Measurements from ENCODE around the gene STAP2. TPM values are rescaled to one million over a fixed set of nuclear protein-coding genes. Genes with fewer than 3 reads are reported as not detected.

The STAP2 gene
- total and polyA plus RNA-seq, 10 of the 15 experiments (the other 5 are each of a cell fraction or from before 2014, with no cell fraction given): 0.84 to 22.4 (median 15.2) TPM

DNA sequence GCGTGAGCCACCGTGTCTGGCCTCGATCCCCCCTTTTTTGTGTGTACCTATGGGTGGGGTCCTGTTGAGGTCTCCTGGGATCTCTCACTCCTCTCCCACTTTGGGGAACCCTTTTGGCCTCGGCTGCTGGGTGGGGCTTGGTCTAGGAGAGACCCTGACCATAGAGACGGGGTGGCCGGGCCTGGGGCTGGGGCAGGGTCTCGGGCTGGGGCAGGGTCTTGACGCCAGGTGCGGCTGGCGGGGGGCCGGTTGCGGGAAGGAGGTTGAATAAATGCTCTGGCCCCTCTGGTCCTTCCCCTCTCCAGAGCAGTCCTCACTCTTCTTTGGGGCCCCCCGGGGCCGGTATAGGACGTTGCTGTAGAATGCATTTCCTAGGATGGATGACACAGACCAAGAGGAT, 46.1 kb downstream of the STAP2 start:
- WGBS (ENCODE audit: insufficient coverage, insufficient replicate concordance, low lambda C conversion rate, missing lambda C conversion rate): 63% methylated on average over 14 of the region's 15 CpGs
- in situ Hi-C loops (cut with MboI): no loop called here
- DNase-seq (ENCODE audit: low read depth, low spot score) (no peak), FAIRE-seq (no peak), ATAC-seq (no peak)
- intact Hi-C loops (cut with micrococcal nuclease; ENCODE audit: unreplicated experiment): no loop called here
- ChIA-PET RAD21 (ENCODE audit: unreplicated experiment) (no interaction called here), CTCF (no interaction called here), SMC1A (ENCODE audit: uncharacterized antibody, unreplicated experiment) (no interaction called here), POLR2A (no interaction called here)
- no TSS peak for BruUV-seq (replicated peaks)
- Histone ChIP-seq H3K27ac (ENCODE audit: control insufficient read depth, insufficient read depth) (no peak overlapping the region), H3K27me3 (replicated peaks in 1 of 2; ENCODE audit: control insufficient read depth in 2 of 2, insufficient read depth in 2 of 2, low read length in 1 of 2) (no peaks in the 10 kb centered on the region), H3K4me2 (ENCODE audit: control insufficient read depth, insufficient read depth) (no peak overlapping the region), H4K20me1 (ENCODE audit: control insufficient read depth, insufficient read depth) (no peaks in the 10 kb centered on the region), H3K79me2 (ENCODE audit: control insufficient read depth, insufficient read depth, low read length) (no peaks in the 10 kb centered on the region), H3K36me3 (ENCODE audit: control insufficient read depth in 2 of 2, insufficient read depth in 2 of 2, low read length in 1 of 2) (no peaks in the 10 kb centered on the region), H3K9me3 (replicated peaks; ENCODE audit: control insufficient read depth, insufficient read depth, low read length) (no peaks in the 10 kb centered on the region), H3K4me1 (ENCODE audit: control insufficient read depth, insufficient read depth, low read length) (no peaks in the 10 kb centered on the region), H3K4me3 (no peak overlapping the region), H3K9ac (ENCODE audit: control insufficient read depth, insufficient read depth, low read length) (no peak overlapping the region), H2AFZ (ENCODE audit: control insufficient read depth, low read depth, low read length) (no peak overlapping the region)
- TF ChIP-seq, protein P1, sequence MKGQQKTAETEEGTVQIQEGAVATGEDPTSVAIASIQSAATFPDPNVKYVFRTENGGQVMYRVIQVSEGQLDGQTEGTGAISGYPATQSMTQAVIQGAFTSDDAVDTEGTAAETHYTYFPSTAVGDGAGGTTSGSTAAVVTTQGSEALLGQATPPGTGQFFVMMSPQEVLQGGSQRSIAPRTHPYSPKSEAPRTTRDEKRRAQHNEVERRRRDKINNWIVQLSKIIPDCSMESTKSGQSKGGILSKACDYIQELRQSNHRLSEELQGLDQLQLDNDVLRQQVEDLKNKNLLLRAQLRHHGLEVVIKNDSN (IDR thresholded peaks at IDR 0.05; ENCODE audit: borderline replicate concordance, extremely low read length, insufficient read depth, low read depth, low read length): no peak
- TF ChIP-seq EGR1 (IDR thresholded peaks at IDR 0.05; ENCODE audit: borderline replicate concordance in 1 of 2, low read depth in 2 of 2, low read length in 2 of 2) (no peak), DPF2 (IDR thresholded peaks at IDR 0.05) (no peak), CEBPB (IDR thresholded peaks at IDR 0.05; ENCODE audit: borderline replicate concordance in 1 of 2, low read depth in 2 of 2, low read length in 2 of 2) (no peak), EP300 (IDR thresholded peaks at IDR 0.05; ENCODE audit: borderline replicate concordance in 1 of 2, control insufficient read depth in 1 of 2, low read depth in 2 of 2, low read length in 2 of 2) (no peak), ZNF24 (IDR thresholded peaks at IDR 0.05) (no peak), FOS (IDR thresholded peaks at IDR 0.05; ENCODE audit: borderline replicate concordance, extremely low read depth, insufficient read length) (no peak), ETV6 (conservative IDR thresholded peaks at IDR 0.05 in 1 of 2, IDR thresholded peaks at IDR 0.05 in 1 of 2; ENCODE audit: borderline replicate concordance in 1 of 2, low read depth in 1 of 2) (no peak), SREBF1 (IDR thresholded peaks at IDR 0.05; ENCODE audit: low read length) (no peak)
- TF ChIP-seq, protein P2, sequence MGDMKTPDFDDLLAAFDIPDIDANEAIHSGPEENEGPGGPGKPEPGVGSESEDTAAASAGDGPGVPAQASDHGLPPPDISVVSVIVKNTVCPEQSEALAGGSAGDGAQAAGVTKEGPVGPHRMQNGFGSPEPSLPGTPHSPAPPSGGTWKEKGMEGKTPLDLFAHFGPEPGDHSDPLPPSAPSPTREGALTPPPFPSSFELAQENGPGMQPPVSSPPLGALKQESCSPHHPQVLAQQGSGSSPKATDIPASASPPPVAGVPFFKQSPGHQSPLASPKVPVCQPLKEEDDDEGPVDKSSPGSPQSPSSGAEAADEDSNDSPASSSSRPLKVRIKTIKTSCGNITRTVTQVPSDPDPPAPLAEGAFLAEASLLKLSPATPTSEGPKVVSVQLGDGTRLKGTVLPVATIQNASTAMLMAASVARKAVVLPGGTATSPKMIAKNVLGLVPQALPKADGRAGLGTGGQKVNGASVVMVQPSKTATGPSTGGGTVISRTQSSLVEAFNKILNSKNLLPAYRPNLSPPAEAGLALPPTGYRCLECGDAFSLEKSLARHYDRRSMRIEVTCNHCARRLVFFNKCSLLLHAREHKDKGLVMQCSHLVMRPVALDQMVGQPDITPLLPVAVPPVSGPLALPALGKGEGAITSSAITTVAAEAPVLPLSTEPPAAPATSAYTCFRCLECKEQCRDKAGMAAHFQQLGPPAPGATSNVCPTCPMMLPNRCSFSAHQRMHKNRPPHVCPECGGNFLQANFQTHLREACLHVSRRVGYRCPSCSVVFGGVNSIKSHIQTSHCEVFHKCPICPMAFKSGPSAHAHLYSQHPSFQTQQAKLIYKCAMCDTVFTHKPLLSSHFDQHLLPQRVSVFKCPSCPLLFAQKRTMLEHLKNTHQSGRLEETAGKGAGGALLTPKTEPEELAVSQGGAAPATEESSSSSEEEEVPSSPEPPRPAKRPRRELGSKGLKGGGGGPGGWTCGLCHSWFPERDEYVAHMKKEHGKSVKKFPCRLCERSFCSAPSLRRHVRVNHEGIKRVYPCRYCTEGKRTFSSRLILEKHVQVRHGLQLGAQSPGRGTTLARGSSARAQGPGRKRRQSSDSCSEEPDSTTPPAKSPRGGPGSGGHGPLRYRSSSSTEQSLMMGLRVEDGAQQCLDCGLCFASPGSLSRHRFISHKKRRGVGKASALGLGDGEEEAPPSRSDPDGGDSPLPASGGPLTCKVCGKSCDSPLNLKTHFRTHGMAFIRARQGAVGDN (IDR thresholded peaks at IDR 0.05): no peak
- TF ChIP-seq, protein P3, sequence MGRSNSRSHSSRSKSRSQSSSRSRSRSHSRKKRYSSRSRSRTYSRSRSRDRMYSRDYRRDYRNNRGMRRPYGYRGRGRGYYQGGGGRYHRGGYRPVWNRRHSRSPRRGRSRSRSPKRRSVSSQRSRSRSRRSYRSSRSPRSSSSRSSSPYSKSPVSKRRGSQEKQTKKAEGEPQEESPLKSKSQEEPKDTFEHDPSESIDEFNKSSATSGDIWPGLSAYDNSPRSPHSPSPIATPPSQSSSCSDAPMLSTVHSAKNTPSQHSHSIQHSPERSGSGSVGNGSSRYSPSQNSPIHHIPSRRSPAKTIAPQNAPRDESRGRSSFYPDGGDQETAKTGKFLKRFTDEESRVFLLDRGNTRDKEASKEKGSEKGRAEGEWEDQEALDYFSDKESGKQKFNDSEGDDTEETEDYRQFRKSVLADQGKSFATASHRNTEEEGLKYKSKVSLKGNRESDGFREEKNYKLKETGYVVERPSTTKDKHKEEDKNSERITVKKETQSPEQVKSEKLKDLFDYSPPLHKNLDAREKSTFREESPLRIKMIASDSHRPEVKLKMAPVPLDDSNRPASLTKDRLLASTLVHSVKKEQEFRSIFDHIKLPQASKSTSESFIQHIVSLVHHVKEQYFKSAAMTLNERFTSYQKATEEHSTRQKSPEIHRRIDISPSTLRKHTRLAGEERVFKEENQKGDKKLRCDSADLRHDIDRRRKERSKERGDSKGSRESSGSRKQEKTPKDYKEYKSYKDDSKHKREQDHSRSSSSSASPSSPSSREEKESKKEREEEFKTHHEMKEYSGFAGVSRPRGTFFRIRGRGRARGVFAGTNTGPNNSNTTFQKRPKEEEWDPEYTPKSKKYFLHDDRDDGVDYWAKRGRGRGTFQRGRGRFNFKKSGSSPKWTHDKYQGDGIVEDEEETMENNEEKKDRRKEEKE (IDR thresholded peaks at IDR 0.05): no peak
- TF ChIP-seq, protein P4, sequence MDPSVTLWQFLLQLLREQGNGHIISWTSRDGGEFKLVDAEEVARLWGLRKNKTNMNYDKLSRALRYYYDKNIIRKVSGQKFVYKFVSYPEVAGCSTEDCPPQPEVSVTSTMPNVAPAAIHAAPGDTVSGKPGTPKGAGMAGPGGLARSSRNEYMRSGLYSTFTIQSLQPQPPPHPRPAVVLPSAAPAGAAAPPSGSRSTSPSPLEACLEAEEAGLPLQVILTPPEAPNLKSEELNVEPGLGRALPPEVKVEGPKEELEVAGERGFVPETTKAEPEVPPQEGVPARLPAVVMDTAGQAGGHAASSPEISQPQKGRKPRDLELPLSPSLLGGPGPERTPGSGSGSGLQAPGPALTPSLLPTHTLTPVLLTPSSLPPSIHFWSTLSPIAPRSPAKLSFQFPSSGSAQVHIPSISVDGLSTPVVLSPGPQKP (IDR thresholded peaks at IDR 0.05; ENCODE audit: low read depth, low read length): no peak

Measured in GM12878 (cell line).